H9 (cell line): ENCODE measurements around the gene SEMA5A. TPM values are rescaled to one million over a fixed set of nuclear protein-coding genes. Genes with fewer than 3 reads are reported as not detected.

Experiments used
- DNase-seq: peaks from one replicate; pipeline ENCODE4 v3.0.0-alpha.2; 2017
- H2AFZ ChIP-seq: one replicate; pipeline ENCODE4 v1.6.1; 2013; ENCODE audit warnings: mild to moderate bottlenecking, low read length, control low read depth, moderate library complexity
- H2AK5ac ChIP-seq: 2 replicates; pipeline ENCODE4 v1.6.1; 2013; ENCODE audit warnings: low read length, control low read depth, mixed read lengths; ENCODE audit not compliant: insufficient read length
- H2BK120ac ChIP-seq: one replicate; pipeline ENCODE4 v1.6.1; 2013; ENCODE audit warnings: low read depth, mild to moderate bottlenecking, low read length, control low read depth, inconsistent platforms; ENCODE audit not compliant: poor library complexity, severe bottlenecking
- H2BK12ac ChIP-seq: 2 replicates; pipeline ENCODE4 v1.6.1; 2013; ENCODE audit warnings: low read length, control low read depth, mixed read lengths, low read depth; ENCODE audit not compliant: insufficient read length
- H2BK15ac ChIP-seq: 2 replicates; pipeline ENCODE4 v1.6.1; 2013; ENCODE audit warnings: low read depth, low read length, control low read depth
- H2BK20ac ChIP-seq: one replicate; pipeline ENCODE4 v1.6.1; 2013; ENCODE audit warnings: low read depth, mild to moderate bottlenecking, low read length, control low read depth, inconsistent platforms; ENCODE audit not compliant: poor library complexity, severe bottlenecking
- H2BK5ac ChIP-seq: 2 replicates; pipeline ENCODE4 v1.6.1; 2013; ENCODE audit warnings: low read length, control low read depth, mixed read lengths; ENCODE audit not compliant: insufficient read length
- H3K14ac ChIP-seq: 2 replicates; pipeline ENCODE4 v1.6.1; 2013; ENCODE audit warnings: low read length, control low read depth; ENCODE audit not compliant: insufficient read depth
- H3K18ac ChIP-seq: 2 replicates; pipeline ENCODE4 v1.6.1; 2013; ENCODE audit warnings: low read depth, mild to moderate bottlenecking, mixed read lengths, low read length, control low read depth; ENCODE audit not compliant: insufficient read length
- H3K23ac ChIP-seq: 2 replicates; pipeline ENCODE4 v1.6.1; 2013; ENCODE audit warnings: low read length, control low read depth, mixed read lengths, low read depth; ENCODE audit not compliant: insufficient read length
- H3K23me2 ChIP-seq: 2 replicates; pipeline ENCODE4 v1.6.1; 2013; ENCODE audit warnings: low read depth, mild to moderate bottlenecking, mixed read lengths, low read length, control low read depth; ENCODE audit not compliant: insufficient read length, poor library complexity, severe bottlenecking
- H3K27ac ChIP-seq: 2 replicates; pipeline ENCODE4 v1.5.1; 2013; ENCODE audit warnings: low read length, control low read depth, mixed read lengths, low read depth; ENCODE audit not compliant: insufficient read length
- H3K27me3 ChIP-seq: 2 replicates; pipeline ENCODE4 v1.6.1; 2013; ENCODE audit warnings: low read length, control low read depth, inconsistent platforms; ENCODE audit not compliant: insufficient read depth
- H3K4ac ChIP-seq: 2 replicates; pipeline ENCODE4 v1.6.1; 2013; ENCODE audit warnings: low read depth, mild to moderate bottlenecking, control low read depth, inconsistent platforms, low read length, moderate library complexity
- H3K4me1 ChIP-seq: 2 replicates; pipeline ENCODE4 v1.6.1; 2013; ENCODE audit warnings: low read length, control low read depth, inconsistent platforms; ENCODE audit not compliant: insufficient read depth
- H3K4me2 ChIP-seq: 2 replicates; pipeline ENCODE4 v1.6.1; 2013; ENCODE audit warnings: low read length, control low read depth, mixed read lengths; ENCODE audit not compliant: insufficient read length, insufficient read depth
- H3K56ac ChIP-seq: 2 replicates; pipeline ENCODE4 v1.6.1; 2013; ENCODE audit warnings: low read depth, mild to moderate bottlenecking, mixed read lengths, low read length, control low read depth; ENCODE audit not compliant: insufficient read length
- H3K79me1 ChIP-seq: 2 replicates; pipeline ENCODE4 v1.6.1; 2013; ENCODE audit warnings: low read depth, mild to moderate bottlenecking, moderate library complexity, low read length, control low read depth, inconsistent platforms; ENCODE audit not compliant: insufficient read depth, poor library complexity, severe bottlenecking
- H3K79me2 ChIP-seq: 2 replicates; pipeline ENCODE4 v1.6.1; 2013; ENCODE audit warnings: low read length, control low read depth, inconsistent platforms; ENCODE audit not compliant: insufficient read depth
- H3K9ac ChIP-seq: 2 replicates; pipeline ENCODE4 v1.6.1; 2013; ENCODE audit warnings: low read length, control low read depth, mixed read lengths; ENCODE audit not compliant: insufficient read length; ENCODE audit errors: extremely low read depth
- H3K9me3 ChIP-seq: one replicate; pipeline ENCODE4 v1.6.1; 2013; ENCODE audit warnings: low read depth, low read length, inconsistent platforms; ENCODE audit not compliant: control insufficient read depth
- H3T11ph ChIP-seq: one replicate; pipeline ENCODE4 v1.6.1; 2013; ENCODE audit warnings: mild to moderate bottlenecking, low read length, control low read depth, inconsistent platforms
- H4K20me1 ChIP-seq: one replicate; pipeline ENCODE4 v1.6.1; 2013; ENCODE audit not compliant: control insufficient read depth, insufficient read length, insufficient read depth
- H4K5ac ChIP-seq: 2 replicates; pipeline ENCODE4 v1.6.1; 2013; ENCODE audit warnings: low read depth, mild to moderate bottlenecking, mixed read lengths, low read length, control low read depth; ENCODE audit not compliant: insufficient read length
- H4K8ac ChIP-seq: replicated peaks from 2 replicates; pipeline ENCODE4 v1.6.1; 2013; ENCODE audit warnings: low read length, control low read depth, mixed read lengths, low read depth; ENCODE audit not compliant: insufficient read length
- H4K91ac ChIP-seq: 2 replicates; pipeline ENCODE4 v1.6.1; 2013; ENCODE audit warnings: low read depth, mild to moderate bottlenecking, moderate library complexity, mixed read lengths, low read length, control low read depth; ENCODE audit not compliant: insufficient read length
- H3K27ac Mint-ChIP-seq, 3 experiments: 2 replicates in 2 of 3; 3 replicates in 1 of 3; pipeline ENCODE4 v1.8.0; 2020 to 2021; ENCODE audit warnings: mixed read lengths in 3 of 3, mild to moderate bottlenecking in 1 of 3, moderate library complexity in 1 of 3
- H3K27me3 Mint-ChIP-seq: 2 replicates; pipeline ENCODE4 v1.8.0; 2021; ENCODE audit warnings: low read depth, mild to moderate bottlenecking, moderate library complexity, mixed read lengths
- H3K36me3 Mint-ChIP-seq, 3 experiments: 2 replicates in 2 of 3; 3 replicates in 1 of 3; pipeline ENCODE4 v1.8.0; 2020 to 2021; ENCODE audit warnings: low read depth in 3 of 3, mixed read lengths in 3 of 3; ENCODE audit not compliant: insufficient read depth in 1 of 3
- H3K4me1 Mint-ChIP-seq, 2 experiments: 2 replicates each; pipeline ENCODE4 v1.8.0; 2020; ENCODE audit warnings: mixed read lengths in 2 of 2
- H3K4me3 Mint-ChIP-seq, 2 experiments: 2 replicates in 1 of 2; 3 replicates in 1 of 2; pipeline ENCODE4 v1.8.0; 2020 to 2021; ENCODE audit warnings: mild to moderate bottlenecking in 2 of 2, mixed read lengths in 2 of 2, moderate library complexity in 1 of 2
- H3K9me3 Mint-ChIP-seq, 2 experiments: 2 replicates in 1 of 2; 3 replicates in 1 of 2; pipeline ENCODE4 v1.8.0; 2020; ENCODE audit warnings: mild to moderate bottlenecking in 2 of 2, mixed read lengths in 2 of 2, moderate library complexity in 1 of 2
- WGBS: extraction: QIAGEN DNeasy Blood & Tissue Kit; methylation state at CpG from one replicate; pipeline ENCODE4 v1.1.7; 2013; ENCODE audit warnings: missing lambda C conversion rate, low lambda C conversion rate, mixed read lengths; ENCODE audit not compliant: insufficient read length; ENCODE audit errors: extremely low coverage; 5-methylcytosine and 5-hydroxymethylcytosine counted together
- total RNA-seq: library from RNA; stranded (reverse); gene quantifications from 2 replicates; pipeline ENCODE4 v1.2.1, GENCODE V29; 2021
- TF ChIP-seq, protein P1 (sequence below): fragments of 200-600 bp; sonication (generic); conservative IDR thresholded peaks from 3 replicates; pipeline ENCODE4 v1.8.0; 2021; ENCODE audit warnings: antibody characterized with exemption, mild to moderate bottlenecking

The SEMA5A gene
- total RNA-seq, 1 experiment from 2014 or later, result 4.3 TPM

DNA sequence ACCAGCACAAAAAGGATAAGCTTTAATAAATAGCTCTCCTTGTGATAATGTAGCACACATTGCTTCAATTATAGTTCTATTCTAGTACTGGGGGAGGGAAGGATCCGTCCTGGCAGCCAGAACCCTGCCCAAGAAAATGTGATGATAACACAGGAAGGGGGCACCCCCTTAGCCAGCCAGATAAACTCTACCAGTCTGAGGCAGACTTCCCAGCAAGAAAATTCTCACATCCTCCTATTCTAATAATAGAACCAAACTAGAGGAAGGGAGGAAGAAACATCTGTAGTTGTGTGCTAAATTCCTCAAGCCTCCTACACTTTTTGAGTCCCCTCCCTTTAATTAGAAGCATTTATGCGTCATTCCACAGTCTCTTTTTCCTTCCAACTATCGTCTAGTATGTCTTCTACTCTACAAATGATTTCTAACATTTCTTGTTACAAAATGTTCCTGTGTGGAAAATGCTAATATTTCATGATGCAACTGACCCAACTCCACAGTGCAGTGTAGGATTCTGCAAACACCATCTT lies 261.0 kb downstream of the SEMA5A start:
- no peak overlapping the region for H3K4me3 Mint-ChIP-seq
- Histone ChIP-seq H3K14ac (no peak overlapping the region), H2BK12ac (no peak overlapping the region), H2BK5ac (no peak overlapping the region), H3K79me1 (no peaks in the 10 kb centered on the region), H2BK15ac (no peak overlapping the region), H3K9ac (no peak overlapping the region), H3K56ac (no peak overlapping the region), H4K5ac (no peak overlapping the region), H3K9me3 (no peaks in the 10 kb centered on the region), H2AK5ac (no peak overlapping the region), H2BK120ac (no peak overlapping the region), H3K27ac (no peak overlapping the region), H4K8ac (no peak overlapping the region), H3K79me2 (no peaks in the 10 kb centered on the region; the same call in 1 of the 2 replicates), H3K4ac (no peak overlapping the region), H4K20me1 (no peaks in the 10 kb centered on the region), H3K23ac (no peak overlapping the region), H3K18ac (no peak overlapping the region), H3K4me2 (no peak overlapping the region), H3K27me3 (no peaks in the 10 kb centered on the region), H3K23me2 (no peaks in the 10 kb centered on the region), H2AFZ (no peak overlapping the region), H2BK20ac (no peak overlapping the region), H3T11ph (no peak overlapping the region), H3K4me1 (no peaks in the 10 kb centered on the region), H4K91ac (no peak overlapping the region)
- 0 out of 5 replicates have a peak, but pooled peaks cover 0 to under 1% of the 10 kb centered on the region in 2 experiments for H3K9me3 Mint-ChIP-seq
- TF ChIP-seq, protein P1, sequence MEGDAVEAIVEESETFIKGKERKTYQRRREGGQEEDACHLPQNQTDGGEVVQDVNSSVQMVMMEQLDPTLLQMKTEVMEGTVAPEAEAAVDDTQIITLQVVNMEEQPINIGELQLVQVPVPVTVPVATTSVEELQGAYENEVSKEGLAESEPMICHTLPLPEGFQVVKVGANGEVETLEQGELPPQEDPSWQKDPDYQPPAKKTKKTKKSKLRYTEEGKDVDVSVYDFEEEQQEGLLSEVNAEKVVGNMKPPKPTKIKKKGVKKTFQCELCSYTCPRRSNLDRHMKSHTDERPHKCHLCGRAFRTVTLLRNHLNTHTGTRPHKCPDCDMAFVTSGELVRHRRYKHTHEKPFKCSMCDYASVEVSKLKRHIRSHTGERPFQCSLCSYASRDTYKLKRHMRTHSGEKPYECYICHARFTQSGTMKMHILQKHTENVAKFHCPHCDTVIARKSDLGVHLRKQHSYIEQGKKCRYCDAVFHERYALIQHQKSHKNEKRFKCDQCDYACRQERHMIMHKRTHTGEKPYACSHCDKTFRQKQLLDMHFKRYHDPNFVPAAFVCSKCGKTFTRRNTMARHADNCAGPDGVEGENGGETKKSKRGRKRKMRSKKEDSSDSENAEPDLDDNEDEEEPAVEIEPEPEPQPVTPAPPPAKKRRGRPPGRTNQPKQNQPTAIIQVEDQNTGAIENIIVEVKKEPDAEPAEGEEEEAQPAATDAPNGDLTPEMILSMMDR, result no peak
- H3K4me1 Mint-ChIP-seq, result peaks cover 5 to 6% of the 10 kb centered on the region in 2 experiments
- no CpG with 5 or more reads among the region's 3 CpGs for WGBS
- no peaks in the 10 kb centered on the region for H3K27me3 Mint-ChIP-seq
- 0 out of 7 replicates have a peak overlapping the region, but pooled peaks of 1 of the 3 experiments have one; percentile 8 for H3K27ac Mint-ChIP-seq
- DNase-seq, result no peak
- H3K36me3 Mint-ChIP-seq, result 0 out of 7 replicates have a peak, but pooled peaks cover 0 to 3% (median 0%) of the 10 kb centered on the region in 3 experiments
